Naive B cell (primary cell): ENCODE data around the gene MRPL36. TPM values are rescaled to one million over a fixed set of nuclear protein-coding genes. Genes with fewer than 3 reads are reported as not detected.

ENCODE experiments used
- ATAC-seq, 2 donors: fragments of 150-1000 bp; cut with Tn5 transposase; 2 replicates each; pipeline ENCODE4 v1.10.0; 2021; ENCODE audit warnings: low read depth in 2 of 2, mild to moderate bottlenecking in 2 of 2, moderate library complexity in 2 of 2
- DNase-seq: peaks from one replicate; pipeline ENCODE4 v3.0.0; 2022
- H3K27ac Mint-ChIP-seq, 6 donors: one replicate each; pipeline ENCODE4 v1.8.0; 2020 to 2022; ENCODE audit warnings: mild to moderate bottlenecking in 6 of 6, mixed read lengths in 6 of 6, moderate library complexity in 5 of 6, inconsistent platforms in 2 of 6
- H3K27me3 Mint-ChIP-seq, 3 donors: one replicate each; pipeline ENCODE4 v1.8.0; 2021 to 2022; ENCODE audit warnings: mixed read lengths in 3 of 3, mild to moderate bottlenecking in 1 of 3
- H3K36me3 Mint-ChIP-seq, 2 donors: one replicate each; pipeline ENCODE4 v1.8.0; 2020 to 2022; ENCODE audit warnings: mixed read lengths in 2 of 2, inconsistent platforms in 1 of 2, mild to moderate bottlenecking in 1 of 2
- H3K4me1 Mint-ChIP-seq, 3 donors: one replicate each; pipeline ENCODE4 v1.8.0; 2020 to 2022; ENCODE audit warnings: mixed read lengths in 3 of 3, inconsistent platforms in 1 of 3, mild to moderate bottlenecking in 1 of 3, moderate library complexity in 1 of 3
- H3K4me3 Mint-ChIP-seq, 8 donors: one replicate each; pipeline ENCODE4 v1.8.0; 2020 to 2022; ENCODE audit warnings: mild to moderate bottlenecking in 8 of 8, mixed read lengths in 8 of 8, moderate library complexity in 8 of 8, inconsistent platforms in 2 of 8
- H3K9me3 Mint-ChIP-seq, 7 donors: one replicate each; pipeline ENCODE4 v1.8.0; 2020 to 2022; ENCODE audit warnings: mixed read lengths in 7 of 7, mild to moderate bottlenecking in 5 of 7, inconsistent platforms in 2 of 7, moderate library complexity in 1 of 7
- polyA plus RNA-seq, 6 donors: library from polyadenylated mRNA; unstranded; fragments of 300-500 nt; fragmentation: Illumina TruSeq; gene quantifications; one replicate each; pipeline ENCODE4 v1.2.3, GENCODE V29; 2021; ENCODE audit warnings: low read depth in 6 of 6

MRPL36 gene
- polyA plus RNA-seq, 6 donors from 2014 or later: 52.1 to 105 (median 63.1) TPM

- DNase-seq (no peak), ATAC-seq (no peak)
- Mint-ChIP-seq H3K9me3 (no peaks in the 10 kb centered on the region), H3K4me3 (no peak overlapping the region), H3K27ac (no peak overlapping the region), H3K27me3 (peaks cover 24 to 57% (median 52%) of the 10 kb centered on the region in 3 donors), H3K36me3 (no peaks in the 10 kb centered on the region), H3K4me1 (peaks cover 8 to 13% (median 8%) of the 10 kb centered on the region in 3 donors)
These were observed 14.6 kb downstream of the MRPL36 start for GRCh38 chr5:1785062-1785461.

- no peaks in the 10 kb centered on the region for H3K9me3 Mint-ChIP-seq
- peak overlapping the region in 2 of 6 donors; percentile 27 to 78 for H3K27ac Mint-ChIP-seq
- peaks cover 8 to 13% (median 8%) of the 10 kb centered on the region in 3 donors for H3K4me1 Mint-ChIP-seq
- ATAC-seq (no peak), DNase-seq (no peak)
- peaks cover 20 to 60% (median 52%) of the 10 kb centered on the region in 3 donors for H3K27me3 Mint-ChIP-seq
- H3K36me3 Mint-ChIP-seq: no peaks in the 10 kb centered on the region
- H3K4me3 Mint-ChIP-seq: peak overlapping the region in 3 of 8 donors; percentile 4 to 72 (median 53)
These were observed 15.2 kb downstream of the MRPL36 start for GRCh38 chr5:1784197-1785050.

- Mint-ChIP-seq H3K4me3 (no peak overlapping the region), H3K27ac (peak overlapping the region in 1 of 6 donors; percentile 47), H3K4me1 (peaks cover 8 to 13% (median 8%) of the 10 kb centered on the region in 3 donors), H3K27me3 (peaks cover 20 to 67% (median 60%) of the 10 kb centered on the region in 3 donors), H3K36me3 (no peaks in the 10 kb centered on the region), H3K9me3 (no peaks in the 10 kb centered on the region)
- peak in 1 of 2 donors; percentile 52 for ATAC-seq
- DNase-seq: no peak
These were observed 16.5 kb downstream of the MRPL36 start for GRCh38 chr5:1783216-1783554.

GRCh38 chr5:1782385-1783215 is 17.0 kb downstream of the MRPL36 start:
- Mint-ChIP-seq H3K4me3 (peak overlapping the region in 1 of 8 donors; percentile 51), H3K27ac (peak overlapping the region in 1 of 6 donors; percentile 44)

GRCh38 chr5:1781726-1782384 is 17.8 kb downstream of the MRPL36 start:
- DNase-seq (no peak), ATAC-seq (no peak)
- no peak overlapping the region for H3K4me3 Mint-ChIP-seq
- H3K9me3 Mint-ChIP-seq: no peaks in the 10 kb centered on the region
- H3K36me3 Mint-ChIP-seq: no peaks in the 10 kb centered on the region
- H3K4me1 Mint-ChIP-seq: peaks cover 8 to 13% (median 8%) of the 10 kb centered on the region in 3 donors
- H3K27me3 Mint-ChIP-seq: peaks cover 15 to 71% (median 63%) of the 10 kb centered on the region in 3 donors
- H3K27ac Mint-ChIP-seq: peak overlapping the region in 2 of 6 donors; percentile 64 to 73

More at GRCh38 chr5:1782385-1783215, 17.0 kb downstream of the MRPL36 start:
- H3K9me3 Mint-ChIP-seq: no peaks in the 10 kb centered on the region
- peaks cover 8 to 13% (median 8%) of the 10 kb centered on the region in 3 donors for H3K4me1 Mint-ChIP-seq
- DNase-seq: no peak
- H3K36me3 Mint-ChIP-seq: no peaks in the 10 kb centered on the region
- peaks cover 15 to 66% (median 60%) of the 10 kb centered on the region in 3 donors for H3K27me3 Mint-ChIP-seq
- no peak for ATAC-seq

GRCh38 chr5:1781107-1781506 is 18.5 kb downstream of the MRPL36 start:
- Mint-ChIP-seq H3K36me3 (no peaks in the 10 kb centered on the region), H3K4me3 (no peak overlapping the region), H3K27me3 (peaks cover 15 to 65% (median 58%) of the 10 kb centered on the region in 3 donors), H3K9me3 (no peaks in the 10 kb centered on the region), H3K4me1 (peaks cover 8 to 13% (median 8%) of the 10 kb centered on the region in 3 donors), H3K27ac (peak overlapping the region in 1 of 6 donors; percentile 39)
- no peak for DNase-seq
- no peak for ATAC-seq

- Mint-ChIP-seq H3K27me3 (peaks cover 15 to 59% (median 53%) of the 10 kb centered on the region in 3 donors), H3K27ac (peak overlapping the region in 1 of 6 donors; percentile 62), H3K4me3 (no peak overlapping the region), H3K36me3 (no peaks in the 10 kb centered on the region), H3K4me1 (peaks cover 8 to 13% (median 8%) of the 10 kb centered on the region in 3 donors), H3K9me3 (peaks cover 0 to 1% (median 0%) of the 10 kb centered on the region in 7 donors)
- DNase-seq: no peak
- no peak for ATAC-seq
These were observed 19.1 kb downstream of the MRPL36 start for GRCh38 chr5:1780614-1780930.

- Mint-ChIP-seq H3K27ac (no peak overlapping the region), H3K4me3 (no peak overlapping the region), H3K36me3 (no peaks in the 10 kb centered on the region), H3K27me3 (peaks cover 15 to 56% (median 50%) of the 10 kb centered on the region in 3 donors), H3K4me1 (peaks cover 8 to 13% (median 8%) of the 10 kb centered on the region in 3 donors), H3K9me3 (peaks cover 0 to 5% (median 0%) of the 10 kb centered on the region in 7 donors)
- ATAC-seq (no peak), DNase-seq (no peak)
These were observed 19.6 kb downstream of the MRPL36 start for GRCh38 chr5:1779782-1780613.

- H3K9me3 Mint-ChIP-seq: peaks cover 0 to 5% (median 0%) of the 10 kb centered on the region in 7 donors
- H3K27me3 Mint-ChIP-seq: peaks cover 10 to 51% (median 41%) of the 10 kb centered on the region in 3 donors
- DNase-seq: no peak
- H3K27ac Mint-ChIP-seq: no peak overlapping the region
- H3K4me3 Mint-ChIP-seq: no peak overlapping the region
- H3K36me3 Mint-ChIP-seq: no peaks in the 10 kb centered on the region
- peaks cover 8 to 13% (median 8%) of the 10 kb centered on the region in 3 donors for H3K4me1 Mint-ChIP-seq
- no peak for ATAC-seq
These were observed 20.5 kb downstream of the MRPL36 start for GRCh38 chr5:1779021-1779680.

- H3K36me3 Mint-ChIP-seq: no peaks in the 10 kb centered on the region
- H3K27ac Mint-ChIP-seq: no peak overlapping the region
- H3K27me3 Mint-ChIP-seq: peaks cover 9 to 48% (median 42%) of the 10 kb centered on the region in 3 donors
- H3K4me3 Mint-ChIP-seq: no peak overlapping the region
- ATAC-seq: no peak
- H3K9me3 Mint-ChIP-seq: peaks cover 0 to 5% (median 0%) of the 10 kb centered on the region in 7 donors
- DNase-seq: no peak
- H3K4me1 Mint-ChIP-seq: peaks cover 8 to 12% (median 8%) of the 10 kb centered on the region in 3 donors
These were observed 21.3 kb downstream of the MRPL36 start for GRCh38 chr5:1778138-1779020.
